ENCODE measurements around the gene RNF138. TPM values are rescaled to one million over a fixed set of nuclear protein-coding genes. Genes with fewer than 3 reads are reported as not detected.

The RNF138 gene
- total and polyA plus RNA-seq, 11 donors, result 2.9 to 16.1 (median 9.0) TPM

- ATAC-seq, result no peak
- Histone ChIP-seq H3K4me1 (peaks cover 0 to 58% (median 28%) of the 10 kb centered on the region in 12 donors), H3K27me3 (no peaks in the 10 kb centered on the region), H3K27ac (no peak overlapping the region), H3K36me3 (peaks cover 0 to 14% (median 5%) of the 10 kb centered on the region in 9 donors), H3K9me3 (no peaks in the 10 kb centered on the region), H3K4me3 (no peak overlapping the region)
- intact Hi-C loops (cut with DNase I), result loop anchor here in 3 of 10 donors (10.0 kb wide), 1 partner anchor 151 kb away; the partner anchor contains the start of gene TRAPPC8 (in 3 of the 3)
- 88 to 94% (median 91%) methylated on average over 7 of the region's 7 CpGs for WGBS, 4 donors
- no peak for DNase-seq
- TF ChIP-seq CTCF (IDR thresholded peaks at IDR 0.05) (no peak), POLR2A (IDR thresholded peaks at IDR 0.05) (no peak)
Measured at GRCh38 chr18:32095192-32095899, 3.7 kb downstream of the RNF138 start.

- no peaks in the 10 kb centered on the region for H3K9me3 ChIP-seq
- no peak overlapping the region for H3K27ac ChIP-seq
- peaks cover 0 to 58% (median 28%) of the 10 kb centered on the region in 12 donors for H3K4me1 ChIP-seq
- TF ChIP-seq CTCF (IDR thresholded peaks at IDR 0.05), result no peak
- TF ChIP-seq POLR2A (IDR thresholded peaks at IDR 0.05), result no peak
- H3K4me3 ChIP-seq, result no peak overlapping the region
- intact Hi-C loops (cut with DNase I), result loop anchor here in 3 of 10 donors (10.0 kb wide), 1 partner anchor 151 kb away; the partner anchor contains the start of gene TRAPPC8 (in 3 of the 3)
- DNase-seq (no peak), ATAC-seq (no peak)
- peaks cover 0 to 14% (median 5%) of the 10 kb centered on the region in 9 donors for H3K36me3 ChIP-seq
- WGBS, 4 donors, result 74 to 77% (median 75%) methylated on average over 4 of the region's 4 CpGs
- no peaks in the 10 kb centered on the region for H3K27me3 ChIP-seq
Measured at GRCh38 chr18:32095900-32096229, 4.2 kb downstream of the RNF138 start.

GRCh38 chr18:32096946-32097345 is 5.3 kb downstream of the RNF138 start:
- intact Hi-C loops (cut with DNase I), result loop anchor here in 3 of 10 donors (10.0 kb wide), 1 partner anchor 152 kb away; the partner anchor contains the start of gene TRAPPC8 (in 3 of the 3)

More at GRCh38 chr18:32096946-32097345, 5.3 kb downstream of the RNF138 start:
- Histone ChIP-seq H3K4me3 (no peak overlapping the region), H3K9me3 (no peaks in the 10 kb centered on the region), H3K27me3 (no peaks in the 10 kb centered on the region), H3K27ac (no peak overlapping the region), H3K4me1 (peaks cover 0 to 52% (median 22%) of the 10 kb centered on the region in 12 donors), H3K36me3 (peaks cover 0 to 14% (median 5%) of the 10 kb centered on the region in 9 donors)
- 86 to 94% (median 92%) methylated on average over 2 of the region's 2 CpGs for WGBS, 4 donors
- DNase-seq, result no peak
- ATAC-seq, result no peak
- no peak for TF ChIP-seq POLR2A (IDR thresholded peaks at IDR 0.05)
- TF ChIP-seq CTCF (IDR thresholded peaks at IDR 0.05), result no peak

Data from heart left ventricle (tissue), 16 donors.